Keratinocyte (primary cell): ENCODE results near the gene DDX27.

Experiments
- CTCF ChIP-seq, 3 experiments: IDR thresholded peaks in 1 of 3; conservative IDR thresholded peaks in 1 of 3; optimal IDR thresholded peaks in 1 of 3; 2 replicates in 2 of 3; 3 replicates in 1 of 3; pipeline versions ENCODE3 to v1.5.1; 2011; ENCODE audit warnings: low read length in 3 of 3, mild to moderate bottlenecking in 3 of 3, moderate library complexity in 2 of 3, control low read depth in 1 of 3, inconsistent platforms in 1 of 3; ENCODE audit not compliant: insufficient read depth in 2 of 3; ENCODE audit errors: extremely low read depth in 1 of 3
- EZH2 ChIP-seq: IDR thresholded peaks from one replicate; pipeline ENCODE4 v1.6.1; 2012; ENCODE audit warnings: inconsistent platforms, mild to moderate bottlenecking, low read length, moderate library complexity

GRCh38 chr20:49184691-49185070 is 34.5 kb upstream of the DDX27 start:
- TF ChIP-seq EZH2, result no peak
- TF ChIP-seq CTCF (optimal IDR thresholded peaks at IDR 0.05 in 1 of 3, IDR thresholded peaks at IDR 0.05 in 1 of 3, conservative IDR thresholded peaks at IDR 0.05 in 1 of 3; ENCODE audit: extremely low read depth in 1 of 3, insufficient read depth in 2 of 3, low read length in 3 of 3), result no peak
